ENCODE results near the gene GABRG3. TPM values are rescaled to one million over a fixed set of nuclear protein-coding genes. Genes with fewer than 3 reads are reported as not detected.

The GABRG3 gene
- total RNA-seq, 1 experiment from 2014 or later = not detected

DNA sequence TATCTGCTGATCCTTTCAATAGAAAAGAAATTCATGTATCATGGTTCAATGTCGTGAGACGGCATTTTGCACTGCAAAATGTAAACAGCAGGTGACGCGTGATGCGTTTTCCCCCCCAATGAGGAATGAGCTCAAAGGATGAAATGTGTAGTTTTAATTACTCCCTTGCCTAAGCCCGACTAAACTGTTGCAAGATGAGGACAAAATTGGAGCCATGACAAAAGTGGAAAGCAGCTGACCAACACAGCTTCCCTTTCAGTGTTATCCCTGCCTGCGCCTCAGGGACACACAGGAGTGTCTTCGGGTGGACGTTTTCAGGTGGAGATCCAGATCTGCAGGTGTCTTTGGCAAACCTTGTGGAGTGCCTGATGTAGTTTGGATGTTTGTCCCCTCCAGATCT is 92.0 kb downstream of the GABRG3 start:
- DNase-seq (ENCODE audit: low read depth) = no peak

DNA sequence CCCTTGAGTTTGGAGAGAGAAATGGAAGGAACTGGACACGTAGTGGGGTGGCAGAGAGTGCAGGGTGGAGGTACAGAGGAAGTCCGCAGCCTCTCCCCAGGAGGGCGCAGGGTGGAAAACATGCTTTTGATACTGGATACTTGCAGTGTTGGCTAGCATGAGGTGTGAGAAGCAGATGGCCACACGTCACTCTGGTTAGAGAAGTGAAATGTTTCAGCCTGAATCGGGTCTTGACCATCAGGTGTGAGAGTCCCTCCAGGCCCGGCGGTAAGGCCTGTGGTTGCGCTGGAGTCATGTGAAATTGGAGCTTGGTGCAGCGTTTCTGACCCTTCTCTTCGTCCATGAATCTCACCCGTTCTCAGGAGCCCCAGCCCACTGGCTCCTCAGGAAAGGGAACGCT is 93.1 kb downstream of the GABRG3 start:
- DNase-seq (ENCODE audit: low read depth) = no peak

DNA sequence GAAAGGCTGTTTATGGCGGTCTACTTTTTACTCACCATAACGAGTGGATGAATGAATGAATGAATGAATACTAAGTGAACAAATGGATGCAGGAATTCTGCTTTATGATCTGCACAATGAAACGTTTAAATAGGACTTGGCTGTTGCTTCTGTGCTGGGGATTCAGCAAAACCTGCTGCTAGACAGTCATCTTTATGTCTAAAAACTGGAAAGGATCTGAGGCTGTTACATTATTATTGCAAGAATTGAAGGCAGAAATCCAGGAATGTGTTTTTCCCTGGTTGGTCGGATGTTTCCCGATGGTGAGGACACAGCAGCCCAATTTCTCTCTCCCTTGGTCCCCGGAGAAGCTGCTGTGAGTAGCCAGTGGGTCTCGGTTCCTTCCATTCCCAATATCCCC is 94.2 kb downstream of the GABRG3 start:
- DNase-seq (ENCODE audit: low read depth) = no peak

DNA sequence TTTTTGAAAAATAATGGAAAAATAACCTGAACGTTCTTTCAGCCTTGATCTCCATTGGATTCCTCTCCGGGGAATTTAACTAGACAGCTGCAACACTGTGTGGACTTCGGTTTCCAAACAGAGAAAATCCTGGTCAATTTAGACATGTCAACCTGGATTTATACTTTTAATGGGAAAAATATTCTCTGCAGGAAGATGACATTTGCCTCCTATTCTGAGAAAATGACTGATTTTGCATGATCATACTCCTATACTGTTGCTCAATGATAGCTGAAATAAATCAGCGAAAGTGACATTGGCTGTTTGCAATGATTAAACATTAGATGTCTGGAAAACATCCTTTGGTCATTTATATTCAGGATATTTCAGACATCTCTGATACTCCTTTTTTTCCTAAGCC is 94.8 kb downstream of the GABRG3 start:
- DNase-seq (ENCODE audit: low read depth) = no peak

DNA sequence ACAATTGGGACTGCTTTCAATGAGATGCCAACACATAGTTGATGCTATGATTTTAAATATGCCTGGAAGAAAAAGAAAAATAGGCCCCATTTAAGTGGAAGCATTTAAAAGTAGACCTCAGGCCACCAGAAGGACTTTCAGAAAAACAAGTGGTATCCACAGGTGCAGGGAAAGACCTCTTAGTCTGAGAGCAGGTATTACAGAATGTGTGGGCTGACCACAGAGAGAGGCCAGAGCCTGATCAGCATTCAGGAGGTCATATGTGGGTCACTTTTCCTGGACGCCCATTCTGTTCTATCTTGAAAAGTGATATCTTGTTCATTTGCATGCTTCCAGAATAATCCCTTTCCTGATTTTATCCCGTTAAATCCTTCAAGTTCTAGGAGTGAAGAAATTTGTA is 95.5 kb downstream of the GABRG3 start:
- no peak for DNase-seq (ENCODE audit: low read depth)

DNA sequence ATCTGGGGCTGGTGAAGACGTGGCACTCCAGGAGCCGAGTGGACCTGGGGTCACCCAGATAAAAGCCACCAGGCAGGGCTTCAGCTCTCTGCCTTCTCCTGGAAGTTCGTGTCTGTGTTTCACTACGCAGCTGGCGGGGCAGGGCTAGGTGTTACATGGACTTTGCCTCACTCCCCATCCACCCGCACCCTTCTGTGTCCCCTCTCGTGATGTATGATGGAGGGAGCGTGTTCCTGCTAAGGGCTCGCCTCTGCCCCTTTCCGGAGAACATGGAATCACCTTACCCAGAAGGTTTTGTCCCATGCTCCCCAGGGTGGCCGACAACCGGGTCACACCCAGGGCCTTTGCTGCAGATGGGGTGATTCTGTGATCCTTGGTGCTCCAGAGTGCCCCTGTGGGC is 96.2 kb downstream of the GABRG3 start:
- no peak for DNase-seq (ENCODE audit: low read depth)

DNA sequence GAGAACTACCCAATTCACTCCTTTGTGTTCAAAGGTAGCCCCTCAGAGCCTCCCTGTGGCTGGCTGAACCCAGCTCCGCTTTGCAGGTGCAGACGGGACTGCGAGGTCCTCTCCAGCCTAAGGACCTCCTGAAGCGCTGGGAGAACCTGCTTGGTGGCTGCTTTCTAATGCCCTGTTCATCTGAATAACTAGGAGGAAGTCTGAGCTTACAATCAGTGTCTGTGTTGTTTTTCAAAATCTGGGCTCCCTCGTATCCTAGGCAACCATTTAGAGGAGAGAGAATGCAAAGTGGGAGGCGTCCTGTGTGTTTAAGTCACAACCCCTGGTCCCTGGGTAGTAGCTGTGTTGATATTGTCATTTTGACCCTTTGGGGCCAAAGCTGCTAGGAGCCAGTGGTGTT is 99.9 kb downstream of the GABRG3 start:
- no peak for DNase-seq (ENCODE audit: low read depth)

DNA sequence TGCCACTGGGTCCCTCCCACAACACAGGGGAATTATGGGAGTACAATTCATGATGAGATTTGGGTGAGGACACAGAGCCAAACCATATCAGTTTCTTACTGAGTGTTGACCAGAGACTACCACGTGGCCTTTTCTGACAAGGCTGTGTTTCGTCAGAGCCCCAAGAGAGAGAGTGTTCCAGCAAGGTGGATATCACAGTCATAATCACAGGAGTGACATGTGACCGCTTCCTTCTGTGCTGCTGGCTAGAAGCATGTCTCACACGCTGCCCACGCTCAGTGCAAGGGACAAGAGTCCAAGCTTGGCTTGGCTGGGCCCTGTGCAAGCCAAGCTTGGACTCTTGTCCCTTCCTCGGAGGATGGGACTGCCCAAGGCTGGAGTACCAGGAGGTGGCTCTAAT is 103.2 kb downstream of the GABRG3 start:
- no peak for DNase-seq (ENCODE audit: low read depth)

DNA sequence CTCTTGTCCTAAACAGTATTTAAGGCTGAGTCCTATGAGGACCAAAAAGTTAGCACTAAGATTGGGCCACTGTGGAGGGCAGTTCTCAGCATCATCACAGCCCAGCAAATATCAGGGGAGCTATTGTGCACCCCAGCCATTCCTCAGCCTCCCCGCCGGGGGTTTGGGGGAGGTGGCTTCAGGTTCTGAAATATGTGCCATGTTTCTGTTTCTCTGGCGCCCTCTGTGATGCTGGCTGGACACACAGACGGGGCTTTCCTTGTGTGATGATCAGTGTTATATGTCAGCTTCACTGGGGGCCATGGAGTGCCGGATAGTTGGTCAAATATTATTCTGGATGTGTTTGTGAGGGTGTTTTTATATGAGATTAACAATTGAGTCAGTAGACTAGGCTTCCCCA is 106.8 kb downstream of the GABRG3 start:
- DNase-seq (ENCODE audit: low read depth) = no peak

DNA sequence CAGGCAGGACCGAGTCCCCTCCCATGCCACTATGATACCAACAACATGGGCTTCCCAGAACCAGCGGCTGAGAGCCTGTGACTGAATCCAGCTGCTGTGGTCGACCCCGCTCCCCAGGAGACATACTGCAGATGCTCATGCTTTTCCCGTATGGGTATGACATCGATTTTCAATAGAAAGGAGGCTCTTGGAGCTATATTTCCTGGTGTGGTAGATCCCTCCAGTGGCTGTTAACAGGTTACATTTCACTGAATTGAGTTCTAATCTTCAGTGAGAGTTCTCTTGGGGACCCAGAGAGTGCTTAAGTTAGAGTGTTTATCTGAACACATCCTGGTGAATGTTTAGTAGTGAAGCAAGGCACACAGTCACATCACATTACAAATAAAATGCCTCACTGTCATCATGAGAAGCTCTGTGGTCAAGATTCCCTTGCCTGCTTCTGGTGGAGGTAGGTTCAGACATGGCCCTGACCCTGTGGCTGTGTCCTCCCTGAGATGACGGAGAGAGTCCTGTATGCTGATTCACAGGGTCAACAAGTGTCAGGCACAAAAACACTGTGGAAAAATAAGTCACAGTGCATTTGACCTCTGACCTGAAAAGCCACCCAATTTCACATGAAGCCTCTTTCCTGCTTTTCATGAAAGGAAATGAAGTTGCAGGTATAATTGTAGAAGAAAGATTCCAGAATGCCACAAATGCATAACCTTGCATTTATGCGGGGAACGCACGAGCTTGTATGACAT is 110.9 kb downstream of the GABRG3 start:
- DNase-seq (ENCODE audit: low read depth) = no peak

DNA sequence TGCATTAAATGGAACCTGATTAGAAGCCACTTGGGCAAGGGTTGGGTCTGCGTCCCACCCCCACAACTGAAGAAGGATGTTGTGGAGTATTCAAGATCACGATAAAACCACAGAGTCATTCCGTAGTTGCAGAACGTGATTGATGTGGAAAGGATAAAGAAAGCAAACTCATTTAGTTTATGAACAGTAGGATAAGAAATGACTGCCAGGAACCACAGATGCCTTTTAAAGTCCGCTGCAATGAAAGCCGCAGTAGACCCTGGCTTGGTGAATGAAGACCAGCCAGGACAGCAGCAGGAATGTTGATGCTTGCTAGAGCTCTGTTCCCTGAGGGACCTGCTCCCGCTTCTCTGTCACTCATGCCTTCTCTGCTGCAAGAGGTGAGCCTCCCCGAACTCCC is 111.5 kb downstream of the GABRG3 start:
- no peak for DNase-seq (ENCODE audit: low read depth)

DNA sequence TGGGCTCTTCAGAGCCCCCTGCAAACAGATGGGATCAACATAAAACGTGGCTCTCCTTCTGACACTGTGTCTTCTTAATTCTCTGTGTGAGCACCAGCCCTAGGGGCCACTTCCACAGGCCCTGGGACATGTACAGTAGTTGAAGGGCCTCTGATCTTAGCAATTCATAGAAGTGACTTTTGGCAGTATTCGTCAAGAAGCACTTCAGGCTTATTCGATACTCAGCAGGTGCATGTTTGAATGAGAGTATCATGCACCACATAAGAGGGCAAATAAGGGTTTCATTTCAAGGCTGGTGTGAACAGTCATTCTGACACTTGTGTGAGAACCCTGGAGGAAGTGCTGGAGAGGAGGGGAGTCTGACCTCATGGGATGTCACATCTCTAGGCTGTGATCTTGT is 113.9 kb downstream of the GABRG3 start:
- no peak for DNase-seq (ENCODE audit: low read depth)

DNA sequence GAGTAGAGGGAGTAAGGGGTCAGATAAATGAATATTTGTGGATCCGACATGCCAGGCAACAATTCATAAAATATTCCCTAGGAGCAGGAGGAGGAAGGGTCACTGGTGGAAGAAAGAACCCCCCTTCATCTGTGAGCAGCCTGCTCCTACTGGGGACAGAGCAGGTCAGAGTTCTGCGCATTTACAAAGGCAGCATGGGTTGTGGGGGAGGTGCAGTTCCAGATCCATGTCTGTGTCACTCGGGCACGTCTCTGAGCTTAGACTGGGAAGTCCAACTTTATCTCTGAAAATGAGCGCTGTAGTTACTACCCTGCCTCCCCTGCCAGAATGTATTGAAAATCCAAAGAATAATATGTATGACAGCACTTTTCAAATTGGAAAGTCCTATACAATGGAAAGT is 115.2 kb downstream of the GABRG3 start:
- DNase-seq (ENCODE audit: low read depth) = no peak

DNA sequence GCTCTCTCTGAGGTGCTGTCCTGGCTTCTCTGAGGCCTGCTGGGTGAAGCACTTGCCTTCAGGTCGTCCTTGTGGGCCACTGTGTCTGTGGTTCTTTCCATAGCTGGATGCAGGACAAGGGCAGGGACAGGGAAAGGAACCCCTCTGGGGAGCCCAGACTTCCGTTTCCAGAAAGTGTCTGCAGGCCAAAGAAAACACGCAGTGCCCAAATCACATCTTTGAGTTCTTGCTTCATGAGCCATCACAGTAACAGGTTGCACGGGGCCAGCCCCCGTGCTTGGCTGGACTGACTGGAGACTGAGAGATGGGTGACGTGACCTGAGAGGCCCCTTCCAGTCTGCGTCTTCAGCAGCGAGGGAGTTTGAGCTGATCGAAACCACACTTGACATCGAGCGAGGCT is 115.8 kb downstream of the GABRG3 start:
- DNase-seq (ENCODE audit: low read depth) = no peak

DNA sequence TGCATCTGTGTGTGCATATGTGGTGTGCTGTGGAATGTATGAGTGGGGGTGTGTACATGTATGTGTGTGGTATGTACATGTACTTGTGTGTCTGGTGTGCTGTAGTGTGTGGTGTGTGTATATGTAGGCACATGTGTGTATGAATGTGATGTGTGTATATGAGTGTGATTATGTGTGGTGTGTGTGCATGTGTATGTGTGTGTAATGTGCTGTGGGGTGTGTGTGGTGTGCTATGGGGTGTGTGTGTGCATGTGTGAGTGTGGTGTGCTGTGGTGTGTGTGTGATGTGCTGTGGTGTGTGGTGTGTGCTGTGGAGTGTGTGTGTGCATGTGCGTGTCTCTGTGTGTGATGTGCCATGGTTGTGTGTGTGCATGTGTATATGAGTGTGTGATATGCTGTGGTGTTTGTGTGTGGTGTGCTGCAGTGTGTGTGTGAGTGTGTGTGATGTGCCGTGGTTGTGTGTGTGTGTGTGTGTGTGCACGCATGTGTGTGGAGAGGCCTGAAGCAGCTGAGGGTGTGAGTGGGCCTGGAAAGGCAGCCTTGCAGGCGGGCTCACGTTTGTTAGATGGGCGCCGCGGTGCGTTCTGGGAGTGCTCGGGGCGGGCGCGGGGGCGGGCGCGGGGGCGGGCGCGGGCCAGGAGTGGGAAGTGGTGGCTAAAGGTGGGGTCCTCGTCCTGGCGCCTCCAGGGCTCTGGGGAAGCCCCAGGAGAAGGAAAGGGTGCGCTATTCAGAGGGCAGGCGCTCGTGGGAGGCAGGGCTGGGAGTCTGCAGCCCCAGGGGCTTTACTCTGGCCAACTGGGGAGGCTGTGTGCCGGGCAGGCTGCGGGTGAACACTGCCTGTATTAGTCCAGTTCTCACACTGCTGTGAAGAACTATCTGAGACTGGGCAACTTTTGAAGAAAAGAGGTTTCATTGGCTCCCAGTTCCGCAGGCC is 116.9 kb downstream of the GABRG3 start:
- DNase-seq (ENCODE audit: low read depth) = no peak

DNA sequence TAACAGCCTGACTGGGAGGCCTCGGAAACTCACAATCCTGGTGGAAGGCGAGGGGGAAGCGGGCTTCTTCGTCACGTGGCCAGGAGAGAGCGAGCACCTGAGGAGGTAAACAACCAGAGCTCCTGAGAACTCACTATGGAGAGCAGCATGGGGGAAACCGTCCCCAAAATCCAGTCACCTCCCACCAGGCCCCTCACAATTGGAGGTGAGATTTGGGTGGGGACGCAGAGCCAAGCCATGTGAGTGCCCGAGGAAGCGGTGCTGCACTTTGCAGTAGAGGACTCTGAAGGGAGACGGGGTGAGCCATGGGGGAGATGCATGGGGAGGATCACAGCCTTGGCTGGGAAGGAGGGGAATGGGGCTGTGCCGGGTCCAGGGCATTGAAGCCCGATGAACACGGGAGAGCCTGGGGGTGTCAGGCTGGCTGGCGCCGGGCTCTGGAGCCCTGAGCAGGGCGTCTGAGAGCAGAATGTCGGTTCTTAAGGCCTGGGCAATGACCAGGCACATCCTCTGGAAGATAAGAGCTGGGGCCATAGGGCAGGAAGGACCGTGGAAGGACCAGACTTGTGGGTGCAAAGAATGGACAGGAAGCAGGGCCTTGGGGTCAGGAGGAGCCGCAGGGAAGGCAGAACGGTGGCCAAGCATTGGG is 117.7 kb downstream of the GABRG3 start:
- DNase-seq (ENCODE audit: low read depth) = no peak

DNA sequence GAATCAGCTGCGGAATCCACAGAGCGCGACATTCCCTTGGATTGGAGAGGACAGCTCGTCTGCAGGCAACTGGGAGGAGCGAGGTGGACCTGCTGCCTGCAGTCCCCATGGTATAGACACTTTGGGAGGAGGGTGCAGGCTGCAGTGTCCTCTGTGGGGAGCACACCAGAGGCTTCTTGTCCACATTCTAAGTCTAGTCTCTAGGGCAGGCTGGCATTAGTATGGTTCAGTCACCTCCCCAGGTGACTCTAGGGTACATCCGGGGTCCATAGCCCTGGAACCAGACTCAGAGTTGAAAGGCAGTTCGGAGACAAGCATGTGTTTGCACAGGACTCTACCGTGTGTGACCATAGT is 118.2 kb downstream of the GABRG3 start:
- no peak for DNase-seq (ENCODE audit: low read depth)

DNA sequence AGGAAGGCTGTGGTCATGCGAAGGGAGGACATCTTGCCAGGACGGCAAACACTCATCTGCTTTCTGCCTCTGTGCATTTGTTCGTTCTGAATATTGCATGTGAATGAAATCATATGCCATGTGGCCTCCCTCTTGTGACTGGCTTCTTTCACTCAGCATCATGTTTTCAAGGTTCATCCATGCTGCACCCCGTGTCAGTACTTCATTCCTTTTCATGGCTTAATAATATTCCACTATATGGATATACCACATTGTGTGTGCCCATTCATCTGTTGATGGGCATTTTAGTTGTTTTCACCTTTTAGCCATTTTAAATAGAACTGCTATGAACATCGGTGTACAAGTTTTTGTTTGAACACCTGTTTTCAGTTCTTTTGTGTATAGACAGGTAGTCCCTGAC is 118.7 kb downstream of the GABRG3 start:
- no peak for DNase-seq (ENCODE audit: low read depth)

DNA sequence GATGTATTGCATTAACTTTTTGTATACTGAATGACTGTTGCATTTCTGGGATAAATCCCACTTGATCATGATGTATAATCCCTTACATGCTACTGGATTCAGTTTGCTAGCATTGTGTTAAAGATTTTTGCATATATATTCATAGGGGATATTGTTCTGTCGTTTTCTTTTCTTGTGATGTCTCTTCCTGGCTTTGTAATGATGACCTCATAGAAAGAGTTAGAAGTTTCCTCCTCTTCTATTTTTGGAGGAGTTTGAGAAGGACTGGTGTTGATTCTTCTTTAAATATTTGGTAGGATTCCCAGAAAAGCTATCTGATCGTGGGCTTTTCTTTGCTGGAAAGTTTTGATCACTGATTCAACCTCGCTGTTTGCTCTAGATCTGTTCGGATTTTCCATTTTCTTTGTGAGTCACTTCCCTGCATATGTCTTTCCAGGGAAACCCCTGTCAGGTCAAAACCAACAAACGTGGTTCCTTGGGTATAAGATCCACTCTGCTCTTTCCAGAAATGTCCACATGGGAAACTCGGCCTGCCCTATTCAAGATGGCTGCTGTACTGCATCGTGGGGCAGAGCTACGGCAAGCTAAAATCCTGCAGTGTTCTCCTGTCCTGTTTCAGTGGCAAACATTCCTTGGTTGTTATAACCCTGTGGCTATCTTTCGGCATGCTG is 120.4 kb downstream of the GABRG3 start:
- peak; percentile 11 for DNase-seq (ENCODE audit: low read depth)

DNA sequence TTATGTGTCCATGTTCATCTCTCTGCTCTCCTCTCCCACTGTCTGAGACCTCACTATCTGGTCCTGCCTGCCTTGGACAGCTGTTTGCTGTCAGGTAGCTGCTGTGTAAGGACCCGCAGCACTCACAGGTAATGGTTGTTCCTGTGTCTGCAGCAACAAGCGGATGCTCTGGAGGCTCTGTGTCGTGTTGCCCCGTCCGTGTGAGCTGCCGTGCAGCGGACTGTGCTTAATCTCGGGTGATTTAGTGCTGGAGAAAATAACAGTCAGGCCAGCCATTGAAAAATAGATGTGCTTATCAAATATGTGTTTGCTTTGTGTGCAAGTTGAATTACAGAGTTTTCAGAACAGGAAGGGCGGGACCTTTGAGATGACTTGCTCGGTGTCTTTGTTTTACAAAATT is 121.4 kb downstream of the GABRG3 start:
- no peak for DNase-seq (ENCODE audit: low read depth)

DNA sequence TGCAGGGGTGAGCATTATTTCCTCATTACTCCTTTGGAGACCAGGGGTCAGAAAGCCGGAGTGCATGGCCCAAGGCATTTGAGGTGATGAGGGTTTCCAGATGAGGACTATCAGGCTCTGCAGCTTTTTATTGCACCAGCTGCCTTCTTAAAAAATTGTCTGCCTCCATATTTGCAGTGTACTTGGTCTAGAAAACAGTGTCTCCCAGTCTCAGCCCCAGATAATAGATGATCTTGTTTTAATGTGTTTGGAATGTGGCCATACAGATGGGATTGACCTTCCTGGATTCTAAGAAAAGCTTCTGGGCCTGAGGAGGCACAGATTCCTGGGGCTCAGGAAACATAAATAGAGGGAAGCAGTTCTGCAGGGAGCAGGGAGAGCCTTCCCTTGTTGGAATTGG is 123.3 kb downstream of the GABRG3 start:
- DNase-seq (ENCODE audit: low read depth) = no peak

All from Daoy (cell line).